HG02943 (cell line): Measurements from ENCODE around the gene AQP11.
"Not testable (repeated sequence)": the region's sequence is repeated elsewhere in the genome, so short reads cannot be mapped to it uniquely, and the experiment has no call there.

Source experiments
- ATAC-seq: cut with Tn5 transposase; IDR thresholded peaks from one replicate; pipeline ENCODE4 v1.9.1; 2021; ENCODE audit warnings: mild to moderate bottlenecking, low read depth, moderate library complexity; ENCODE audit not compliant: unreplicated experiment

Gene AQP11

DNA sequence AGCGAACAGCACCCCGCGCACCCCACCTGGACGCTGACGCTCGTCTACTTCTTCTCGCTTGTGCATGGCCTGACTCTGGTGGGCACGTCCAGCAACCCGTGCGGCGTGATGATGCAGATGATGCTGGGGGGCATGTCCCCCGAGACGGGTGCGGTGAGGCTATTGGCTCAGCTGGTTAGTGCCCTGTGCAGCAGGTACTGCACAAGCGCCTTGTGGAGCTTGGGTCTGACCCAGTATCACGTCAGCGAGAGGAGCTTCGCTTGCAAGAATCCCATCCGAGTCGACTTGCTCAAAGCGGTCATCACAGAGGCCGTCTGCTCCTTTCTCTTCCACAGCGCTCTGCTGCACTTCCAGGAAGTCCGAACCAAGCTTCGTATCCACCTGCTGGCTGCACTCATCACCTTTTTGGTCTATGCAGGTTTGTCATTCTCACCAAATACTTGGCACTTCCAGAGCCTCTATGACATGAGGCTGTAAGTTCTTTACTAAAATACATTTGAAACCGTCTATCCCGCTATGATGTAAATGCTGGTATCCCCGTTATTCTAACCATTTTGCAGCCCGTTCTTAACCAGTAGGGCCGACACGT is 535 bp downstream of the AQP11 start:
- peak; percentile 9 for ATAC-seq

DNA sequence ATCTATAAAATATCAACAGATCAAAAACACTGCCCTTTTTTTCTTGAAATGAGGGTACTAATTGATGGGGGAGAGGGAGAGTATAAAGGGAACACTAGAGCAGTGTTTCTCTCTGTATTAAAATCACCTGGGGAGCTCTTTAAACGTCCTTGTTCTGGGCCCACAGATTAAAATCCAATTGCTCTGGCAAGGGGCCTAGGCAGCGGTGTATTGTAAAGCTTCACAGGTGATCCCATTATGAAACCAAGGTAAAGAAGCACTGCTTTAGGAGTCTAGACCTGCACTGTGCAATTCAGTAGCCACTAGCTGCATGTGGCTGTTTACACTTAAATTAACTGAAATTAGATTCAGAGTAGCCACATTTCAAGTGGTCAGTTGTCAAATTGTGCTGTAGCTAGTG is 3.0 kb downstream of the AQP11 start:
- ATAC-seq, result no peak

DNA sequence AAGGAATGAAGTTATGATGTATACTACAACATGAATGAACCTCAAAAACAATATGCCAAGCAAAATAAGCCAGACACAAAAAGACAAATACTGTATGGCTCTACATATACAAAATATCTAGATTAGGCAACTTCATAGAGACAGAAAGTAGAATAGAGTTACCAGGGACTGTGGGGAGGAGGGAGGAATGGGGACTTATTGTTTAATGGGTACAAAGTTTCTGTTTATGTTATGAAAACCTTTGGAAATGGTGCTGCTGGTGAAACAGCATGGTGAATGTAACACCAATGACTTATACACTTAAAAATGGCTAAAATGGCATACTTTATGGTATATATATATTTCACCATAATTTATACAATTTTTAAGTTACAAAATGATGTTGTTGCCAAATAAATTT is 4.1 kb downstream of the AQP11 start:
- no peak for ATAC-seq

DNA sequence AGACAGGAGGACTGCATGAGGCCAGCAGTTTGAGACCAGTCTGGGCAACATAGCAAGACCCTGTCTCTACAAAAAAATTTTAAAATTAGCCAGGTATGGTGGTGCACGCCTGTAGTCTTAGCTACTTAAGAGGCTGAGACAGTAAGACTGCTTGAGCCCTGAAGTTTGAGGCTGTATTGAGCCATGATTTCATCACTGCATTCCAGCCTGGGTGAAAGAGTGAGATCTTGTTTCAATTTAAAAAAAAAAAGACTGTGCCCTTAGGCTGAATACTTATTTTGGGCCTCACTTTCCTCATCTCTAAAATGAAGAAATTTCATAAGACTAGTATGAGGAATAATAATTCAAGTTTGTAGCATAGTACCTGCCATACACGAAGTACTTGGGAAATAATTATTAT is 6.9 kb downstream of the AQP11 start:
- ATAC-seq, result no peak

DNA sequence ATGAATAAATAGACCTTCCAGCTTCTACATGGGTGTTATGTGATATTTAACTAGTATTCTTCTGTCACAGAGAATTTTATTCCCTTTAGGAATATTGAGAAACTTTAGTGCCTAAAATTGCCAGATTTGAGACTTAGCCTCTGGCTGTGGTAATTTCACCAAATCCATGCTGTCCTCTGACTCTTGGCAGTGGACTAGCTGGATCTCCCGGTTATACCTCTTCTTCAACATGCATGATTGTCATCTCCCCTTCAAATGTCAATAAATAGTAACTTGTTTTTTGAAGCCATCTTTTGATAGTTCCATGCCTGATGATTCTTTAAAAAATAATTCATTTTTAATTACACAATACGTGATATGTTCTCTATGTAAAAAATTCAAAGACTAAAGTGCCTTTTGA is 8.4 kb downstream of the AQP11 start:
- ATAC-seq, result no peak

DNA sequence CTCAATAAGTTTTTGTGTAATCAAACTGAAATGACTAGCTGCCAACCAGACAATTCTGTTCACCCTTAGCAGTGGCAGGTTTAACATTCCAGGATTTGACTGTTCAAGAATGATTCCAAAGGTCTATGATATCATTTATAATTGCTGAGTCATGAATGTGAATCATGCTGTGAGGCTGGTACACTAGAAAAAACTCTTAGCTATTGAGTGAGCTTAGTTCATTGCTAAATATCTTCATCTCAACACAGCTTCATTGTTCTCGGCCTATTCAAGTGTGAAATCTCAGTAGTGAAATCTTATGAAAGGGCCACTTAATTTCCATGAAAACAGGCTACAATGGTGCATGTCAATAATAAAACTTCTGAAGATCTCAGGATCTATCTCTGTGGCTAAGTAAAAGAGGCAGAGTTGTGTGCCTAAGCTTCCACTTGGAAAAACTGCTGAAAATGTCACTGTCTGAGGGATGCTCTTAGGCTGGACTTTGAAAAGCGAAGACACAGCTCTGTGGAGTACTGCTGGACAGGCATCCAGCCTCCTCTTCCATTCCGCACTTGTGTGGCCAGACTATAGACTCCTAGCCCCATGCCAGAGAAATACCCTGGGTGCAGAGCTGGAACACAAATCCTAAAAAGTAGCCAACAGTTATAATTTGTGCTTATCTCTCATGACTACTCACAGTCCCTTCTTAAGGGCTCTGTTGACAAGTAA is 12.8 kb downstream of the AQP11 start:
- no peak for ATAC-seq

- ATAC-seq, result no peak
Measured at GRCh38 chr11:77604281-77604680, 14.5 kb downstream of the AQP11 start.

GRCh38 chr11:77609234-77609633 is 19.5 kb downstream of the AQP11 start:
- no peak for ATAC-seq

DNA sequence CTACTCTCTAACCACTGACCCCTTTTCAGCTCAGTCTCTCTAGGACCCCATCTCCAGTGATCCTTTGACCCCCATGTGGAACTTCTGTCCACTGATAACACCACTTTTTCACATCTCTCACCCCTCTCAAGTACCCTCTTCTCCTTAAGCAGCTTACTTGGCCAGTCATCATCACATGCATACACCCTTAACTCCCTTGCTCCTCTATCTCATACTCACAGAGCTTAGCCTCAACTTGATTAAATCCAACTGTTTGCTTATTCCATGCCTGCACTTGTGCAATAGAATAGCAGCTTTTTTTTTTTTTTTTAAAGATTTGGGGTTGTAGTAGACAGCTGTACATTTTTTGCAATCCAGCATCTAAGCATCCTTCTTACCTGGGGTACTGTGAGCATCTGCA is 22.2 kb downstream of the AQP11 start:
- no peak for ATAC-seq

GRCh38 chr11:77617892-77618291 is 28.1 kb downstream of the AQP11 start:
- no peak for ATAC-seq

- ATAC-seq, result no peak
Measured at GRCh38 chr11:77619576-77620198, 29.9 kb downstream of the AQP11 start.

DNA sequence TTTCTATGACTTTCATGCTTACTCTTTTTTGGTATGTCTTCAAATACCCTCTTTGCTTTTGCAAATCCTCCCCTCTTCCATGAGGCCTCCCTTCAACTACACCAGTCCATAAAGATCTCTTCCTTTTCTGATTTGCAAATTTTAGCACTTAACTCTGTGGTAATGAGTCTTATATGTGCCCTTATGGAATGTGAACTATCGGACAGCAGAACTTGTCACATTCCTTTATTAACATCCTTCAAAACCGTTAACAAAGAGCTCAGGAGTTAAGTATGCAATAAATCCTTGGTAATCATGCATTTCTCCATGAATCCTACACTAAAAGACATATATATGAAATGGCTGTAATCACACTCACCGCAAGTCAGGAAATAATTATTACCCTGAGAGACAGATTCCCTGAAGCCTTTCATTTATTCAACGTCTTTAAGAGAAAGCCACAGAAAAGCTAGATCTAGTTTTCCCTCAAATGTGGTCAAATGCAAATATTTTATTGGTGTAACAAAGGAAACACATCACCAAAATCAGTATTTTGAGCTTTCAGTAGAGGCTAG is 40.5 kb downstream of the AQP11 start:
- ATAC-seq, result no peak

DNA sequence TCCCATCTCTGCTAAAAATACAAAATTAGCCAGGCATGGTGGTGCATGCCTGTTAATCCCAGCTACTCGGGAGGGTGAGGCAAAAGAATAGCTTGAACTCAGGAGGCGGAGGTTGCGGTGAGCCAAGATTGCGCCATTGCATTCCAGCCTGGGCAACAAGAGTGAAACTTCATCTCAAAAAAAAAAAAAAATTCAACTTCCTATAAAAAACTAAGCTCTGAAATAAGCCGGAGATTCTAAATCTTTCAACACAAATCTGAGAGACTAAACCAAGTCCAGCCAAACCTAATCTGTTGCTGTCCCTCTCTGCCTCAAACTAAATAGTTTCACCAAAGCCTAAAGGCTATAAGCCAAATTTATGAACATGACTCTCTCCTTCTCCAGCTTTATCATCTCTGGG is 44.2 kb downstream of the AQP11 start:
- not testable (repeated sequence) for ATAC-seq

GRCh38 chr11:77636731-77637344 is 47.1 kb downstream of the AQP11 start:
- no peak for ATAC-seq

- peak; percentile 89 for ATAC-seq
Measured at GRCh38 chr11:77637345-77638165, 47.8 kb downstream of the AQP11 start, which contains the start of gene CLNS1A. Gene CLNS1A (minus strand): TSS chr11:77637794. CDS start chr11:77637714, 80 bp downstream.

DNA sequence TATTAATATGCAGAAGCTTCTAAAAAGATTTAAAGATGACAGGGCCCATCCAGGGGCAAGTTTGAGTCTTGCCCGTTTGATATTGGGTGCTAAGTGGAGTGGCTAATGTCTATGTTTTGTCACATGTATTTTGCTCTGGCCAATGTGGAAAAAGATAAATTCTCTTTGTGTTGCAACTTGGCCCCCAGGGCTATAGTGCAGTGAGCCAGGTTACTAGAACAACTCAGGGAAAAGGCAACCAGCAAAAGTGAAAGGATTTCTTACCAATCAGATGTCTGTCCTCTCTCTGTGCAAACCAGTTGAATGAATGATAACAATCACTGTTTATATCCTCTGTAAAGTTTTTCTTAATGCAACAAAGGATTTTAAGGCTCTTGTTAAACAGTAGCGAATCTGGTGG is 52.5 kb downstream of the AQP11 start:
- no peak for ATAC-seq

DNA sequence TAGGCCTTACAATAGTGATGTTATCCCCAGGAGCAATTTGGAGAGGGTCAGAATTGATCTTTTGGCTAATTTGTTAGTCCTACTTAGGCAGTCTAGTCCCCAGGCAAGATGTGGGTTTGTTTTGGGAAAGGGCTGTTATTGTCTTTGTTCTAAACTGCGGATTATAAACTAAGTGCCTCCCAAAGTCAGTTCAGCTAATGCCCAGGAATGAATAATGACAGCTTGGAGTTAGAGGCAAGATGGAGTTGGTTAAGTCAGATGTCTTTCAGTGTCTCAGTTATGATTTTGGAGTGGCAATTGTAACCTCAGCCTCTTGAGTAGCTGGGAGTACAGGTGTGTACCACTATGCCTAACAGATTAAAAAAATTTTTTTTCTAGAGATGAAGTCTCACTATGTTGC is 55.1 kb downstream of the AQP11 start:
- ATAC-seq, result no peak

DNA sequence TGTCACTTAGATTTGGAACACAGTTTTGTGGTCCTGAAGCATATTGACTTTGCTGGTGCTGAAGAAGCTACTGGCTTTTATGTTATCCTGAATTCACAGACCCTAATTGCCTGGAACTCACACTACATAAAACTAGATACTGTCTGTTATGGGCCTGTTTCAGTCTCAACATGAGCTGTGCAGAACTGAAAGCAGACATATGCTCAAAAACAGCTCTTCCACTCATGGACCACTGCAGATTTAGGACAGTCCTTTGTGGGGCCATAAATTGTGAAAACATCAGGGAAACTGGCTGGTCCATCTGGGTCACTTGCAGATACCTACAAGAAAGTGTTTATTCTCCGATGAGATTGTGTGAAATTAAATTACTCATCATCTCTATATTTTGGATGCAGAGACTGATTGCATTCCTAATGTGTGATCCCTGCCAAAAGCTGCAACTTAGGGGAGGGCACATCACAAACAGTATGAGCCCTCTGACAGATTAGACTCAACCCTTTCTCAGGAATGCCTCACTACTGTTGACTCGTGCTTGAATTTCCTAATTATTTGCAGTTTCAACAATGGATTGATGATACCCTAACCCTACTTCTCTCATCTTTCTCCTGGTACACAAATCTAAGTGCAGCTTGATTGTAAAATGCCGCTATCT is 58.0 kb downstream of the AQP11 start:
- no peak for ATAC-seq

DNA sequence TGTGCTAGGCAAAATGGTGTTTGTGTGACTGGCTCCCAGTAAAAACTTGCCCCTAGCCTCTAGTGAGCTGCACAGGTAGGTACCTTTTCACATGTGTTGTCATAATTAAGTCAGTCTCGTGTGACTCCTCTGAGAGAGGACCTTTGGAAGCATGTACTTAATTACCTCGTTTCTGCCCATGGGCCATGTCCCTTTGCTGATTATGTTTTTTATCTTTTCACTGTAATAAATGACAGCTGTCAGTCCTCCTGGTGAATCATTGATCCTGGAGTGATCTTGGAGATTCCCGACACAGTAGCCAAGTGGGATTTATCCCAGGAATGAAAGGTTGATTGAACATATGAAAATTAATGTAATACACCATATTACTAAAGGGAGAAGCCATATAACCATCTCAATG is 60.4 kb downstream of the AQP11 start:
- no peak for ATAC-seq
